Skeletal muscle cell (primary cell): ENCODE results near the gene SCP2.
"Not testable (repeated sequence)": the region's sequence is repeated elsewhere in the genome, so short reads cannot be mapped to it uniquely, and the experiment has no call there.

Experiments
- DNase-seq: peaks from one replicate; pipeline ENCODE4 v3.0.0-alpha.2; 2010; ENCODE audit warnings: low read depth
- H3K4me3 ChIP-seq: 2 replicates; pipeline ENCODE4 v1.5.1; 2011; ENCODE audit warnings: low read depth, mild to moderate bottlenecking, control low read depth, low read length, moderate library complexity

The SCP2 gene

GRCh38 chr1:52955129-52955970, 28.3 kb downstream of the SCP2 start:
- no peak overlapping the region for H3K4me3 ChIP-seq
- peak; percentile 63 for DNase-seq

- no peak for DNase-seq
- H3K4me3 ChIP-seq, result no peak overlapping the region
Observed at GRCh38 chr1:52963101-52963500, 36.0 kb downstream of the SCP2 start.

- DNase-seq, result no peak
- no peak overlapping the region for H3K4me3 ChIP-seq
Observed at GRCh38 chr1:52967666-52968065, 40.6 kb downstream of the SCP2 start.

- not testable (repeated sequence) for DNase-seq, H3K4me3 ChIP-seq
Observed at GRCh38 chr1:52969234-52969633, 42.2 kb downstream of the SCP2 start.

- DNase-seq, result no peak
- H3K4me3 ChIP-seq, result no peak overlapping the region
Observed at GRCh38 chr1:52970149-52970548, 43.1 kb downstream of the SCP2 start.

GRCh38 chr1:52973841-52974240, 46.8 kb downstream of the SCP2 start:
- no peak overlapping the region for H3K4me3 ChIP-seq
- no peak for DNase-seq

- no peak for DNase-seq
- H3K4me3 ChIP-seq, result no peak overlapping the region
Observed at GRCh38 chr1:52976183-52977035, 49.3 kb downstream of the SCP2 start.

- H3K4me3 ChIP-seq, result no peak overlapping the region
- DNase-seq, result no peak
Observed at GRCh38 chr1:52978045-52978444, 51.0 kb downstream of the SCP2 start.

GRCh38 chr1:52992733-52993132, 65.7 kb downstream of the SCP2 start:
- not testable (repeated sequence) for DNase-seq, H3K4me3 ChIP-seq

GRCh38 chr1:52994656-52995055, 67.6 kb downstream of the SCP2 start:
- H3K4me3 ChIP-seq, result no peak overlapping the region
- DNase-seq, result no peak

- DNase-seq, result no peak
- no peak overlapping the region for H3K4me3 ChIP-seq
Observed at GRCh38 chr1:52996653-52997052, 69.6 kb downstream of the SCP2 start.

GRCh38 chr1:53001128-53001527, 74.1 kb downstream of the SCP2 start:
- no peak overlapping the region for H3K4me3 ChIP-seq
- no peak for DNase-seq

GRCh38 chr1:53006612-53007011, 79.5 kb downstream of the SCP2 start:
- DNase-seq, H3K4me3 ChIP-seq: not testable (repeated sequence)

GRCh38 chr1:53010247-53010646, 83.2 kb downstream of the SCP2 start:
- not testable (repeated sequence) for H3K4me3 ChIP-seq, DNase-seq

- no peak for DNase-seq
- H3K4me3 ChIP-seq, result no peak overlapping the region
Observed at GRCh38 chr1:53011175-53011574, 84.1 kb downstream of the SCP2 start.

GRCh38 chr1:53014791-53015507, 87.9 kb downstream of the SCP2 start:
- peak; percentile 79 for DNase-seq
- peak overlapping the region; percentile 66 for H3K4me3 ChIP-seq

- DNase-seq, result no peak
- peak overlapping the region; percentile 66 for H3K4me3 ChIP-seq
Observed at GRCh38 chr1:53015508-53015860, 88.4 kb downstream of the SCP2 start.

- no peak overlapping the region for H3K4me3 ChIP-seq
- peak; percentile 4 for DNase-seq
Observed at GRCh38 chr1:53016705-53017104, 89.6 kb downstream of the SCP2 start.

- no peak for DNase-seq
- H3K4me3 ChIP-seq, result no peak overlapping the region
Observed at GRCh38 chr1:53020588-53020987, 93.5 kb downstream of the SCP2 start.

- H3K4me3 ChIP-seq, result no peak overlapping the region
- no peak for DNase-seq
Observed at GRCh38 chr1:53022179-53022578, 95.1 kb downstream of the SCP2 start.
